MM.1S (cell line): Measurements from ENCODE around the gene IFITM5.

ENCODE experiments used
- CTCF ChIP-seq: fragments of 300-600 bp; sonication (generic); IDR thresholded peaks from 2 replicates; pipeline ENCODE4 v1.5.1; 2016; ENCODE audit warnings: antibody characterized with exemption, low read length, mixed read lengths
- EZH2 ChIP-seq: fragments of 300-600 bp; sonication (generic); optimal IDR thresholded peaks from 2 replicates; pipeline ENCODE3; 2017; ENCODE audit warnings: low read depth, mild to moderate bottlenecking, antibody characterized with exemption, low read length, mixed read lengths
- EZH2phosphoT487 ChIP-seq: fragments of 300-600 bp; sonication (generic); IDR thresholded peaks from 2 replicates; pipeline ENCODE4 v1.6.1; 2018; ENCODE audit warnings: antibody characterized with exemption, low read length

GRCh38 chr11:289712-290620, 9.4 kb downstream of the IFITM5 start:
- no peak for TF ChIP-seq CTCF
- no peak for TF ChIP-seq EZH2
- no peak for TF ChIP-seq EZH2phosphoT487
